CD14-positive monocyte (primary cell): ENCODE measurements around the gene NRN1L. TPM values are rescaled to one million over a fixed set of nuclear protein-coding genes. Genes with fewer than 3 reads are reported as not detected.
A peak's percentile ranks its signal among the peaks of the same experiment; 100 is the strongest.

Experiments used
- DNase-seq, 3 donors: peaks; one replicate each; pipeline ENCODE4 v3.0.0-alpha.2; 2011 to 2022
- H2AFZ ChIP-seq: 2 replicates; pipeline ENCODE4 v1.6.0; 2012; ENCODE audit warnings: mild to moderate bottlenecking, low read depth, low read length, inconsistent platforms; ENCODE audit not compliant: insufficient read depth, poor library complexity, severe bottlenecking
- H3K27ac ChIP-seq, 2 donors: 1 replicate in 1 of 2; 2 replicates in 1 of 2; pipeline ENCODE4 v1.5.1; 2012 to 2013; ENCODE audit warnings: low read length in 2 of 2, control low read depth in 1 of 2, inconsistent platforms in 1 of 2, low read depth in 1 of 2, mild to moderate bottlenecking in 1 of 2
- H3K27me3 ChIP-seq, 2 donors: one replicate each; pipeline versions ENCODE4 v1.6.0 to v1.6.1; 2011 to 2013; ENCODE audit warnings: low read length in 2 of 2; ENCODE audit not compliant: control insufficient read depth in 2 of 2, insufficient read depth in 2 of 2
- H3K36me3 ChIP-seq, 2 donors: replicated peaks in 1 of 2; 1 replicate in 1 of 2; 2 replicates in 1 of 2; pipeline versions ENCODE4 v1.5.1 to v1.6.1; 2012 to 2013; ENCODE audit warnings: low read length in 2 of 2, control low read depth in 1 of 2, inconsistent platforms in 1 of 2, mild to moderate bottlenecking in 1 of 2; ENCODE audit not compliant: insufficient read depth in 2 of 2, control insufficient read depth in 1 of 2
- H3K4me1 ChIP-seq, 2 donors: 1 replicate in 1 of 2; 2 replicates in 1 of 2; pipeline versions ENCODE4 v1.5.1 to v1.6.1; 2012 to 2013; ENCODE audit warnings: low read length in 2 of 2, control low read depth in 1 of 2, inconsistent platforms in 1 of 2, mild to moderate bottlenecking in 1 of 2, moderate library complexity in 1 of 2; ENCODE audit not compliant: insufficient read depth in 2 of 2, control insufficient read depth in 1 of 2
- H3K4me2 ChIP-seq: replicated peaks from 2 replicates; pipeline ENCODE3; 2012; ENCODE audit warnings: low read length, moderate library complexity, mild to moderate bottlenecking; ENCODE audit not compliant: poor library complexity, severe bottlenecking; ENCODE audit errors: extremely low read depth
- H3K4me3 ChIP-seq, 3 experiments: fragments of 200-600 bp in 1 of 3; sonication (generic) in 1 of 3; replicated peaks in 1 of 3; 1 replicate in 2 of 3; 2 replicates in 1 of 3; pipeline ENCODE4 v1.5.1; 2011 to 2013; ENCODE audit warnings: low read length in 3 of 3, mild to moderate bottlenecking in 3 of 3, control low read depth in 2 of 3, low read depth in 2 of 3, inconsistent platforms in 1 of 3, moderate library complexity in 1 of 3
- H3K79me2 ChIP-seq: 2 replicates; pipeline ENCODE4 v1.6.0; 2012; ENCODE audit warnings: mild to moderate bottlenecking, control low read depth, inconsistent platforms, low read length, moderate library complexity; ENCODE audit not compliant: insufficient read depth
- H3K9ac ChIP-seq: 2 replicates; pipeline ENCODE4 v1.6.0; 2017; ENCODE audit warnings: low read length, mild to moderate bottlenecking; ENCODE audit not compliant: insufficient read depth, poor library complexity, severe bottlenecking
- H3K9me3 ChIP-seq, 2 donors: replicated peaks in 1 of 2; 1 replicate in 1 of 2; 2 replicates in 1 of 2; pipeline versions ENCODE4 v1.5.1 to v1.6.1; 2012 to 2013; ENCODE audit warnings: low read length in 2 of 2, control low read depth in 1 of 2; ENCODE audit not compliant: control insufficient read depth in 1 of 2, insufficient read depth in 1 of 2
- H4K20me1 ChIP-seq: 2 replicates; pipeline ENCODE4 v1.6.0; 2012; ENCODE audit warnings: mild to moderate bottlenecking, low read length, control low read depth, moderate library complexity; ENCODE audit not compliant: insufficient read depth
- H3K27ac Mint-ChIP-seq, 7 donors: one replicate each; pipeline ENCODE4 v1.8.0; 2020; ENCODE audit warnings: mild to moderate bottlenecking in 7 of 7, mixed read lengths in 7 of 7, moderate library complexity in 6 of 7, inconsistent platforms in 2 of 7
- H3K27me3 Mint-ChIP-seq, 3 donors: one replicate each; pipeline ENCODE4 v1.8.0; 2021 to 2022; ENCODE audit warnings: low read depth in 3 of 3, mild to moderate bottlenecking in 3 of 3, mixed read lengths in 3 of 3, moderate library complexity in 3 of 3, inconsistent platforms in 1 of 3
- H3K36me3 Mint-ChIP-seq, 2 donors: one replicate each; pipeline ENCODE4 v1.8.0; 2020; ENCODE audit warnings: mixed read lengths in 2 of 2, inconsistent platforms in 1 of 2, mild to moderate bottlenecking in 1 of 2
- H3K4me1 Mint-ChIP-seq: one replicate; pipeline ENCODE4 v1.8.0; 2020; ENCODE audit warnings: mild to moderate bottlenecking, mixed read lengths
- H3K4me3 Mint-ChIP-seq, 2 donors: one replicate each; pipeline ENCODE4 v1.8.0; 2020; ENCODE audit warnings: mild to moderate bottlenecking in 2 of 2, mixed read lengths in 2 of 2, moderate library complexity in 1 of 2
- H3K9me3 Mint-ChIP-seq, 7 donors: one replicate each; pipeline ENCODE4 v1.8.0; 2020 to 2022; ENCODE audit warnings: mixed read lengths in 7 of 7, mild to moderate bottlenecking in 6 of 7, moderate library complexity in 6 of 7, inconsistent platforms in 2 of 7
- CTCF ChIP-seq: fragments of 200-600 bp; IDR thresholded peaks from one replicate; pipeline ENCODE4 v1.8.0; 2022; ENCODE audit warnings: antibody characterized with exemption, mild to moderate bottlenecking
- WGBS: methylation state at CpG from one replicate; pipeline ENCODE4 v1.1.5; 2013; ENCODE audit warnings: missing lambda C conversion rate; ENCODE audit not compliant: insufficient coverage; 5-methylcytosine and 5-hydroxymethylcytosine counted together
- intact Hi-C, 2 donors: fragments of 100-400 bp; cut with micrococcal nuclease; formaldehyde crosslinking; loops; one replicate each; pipeline versions ENCODE4 v1.15.0 to v1.15.1; 2023
- polyA plus RNA-seq, 3 donors: library from polyadenylated mRNA; depleted of rRNA in 1 of 3; unstranded in 2 of 3; stranded (reverse) in 1 of 3; fragments of 300-500 nt in 2 of 3; fragments of >200 nt in 1 of 3; fragmentation: Illumina TruSeq in 2 of 3; gene quantifications; 1 replicate in 2 of 3; 2 replicates in 1 of 3; pipeline ENCODE4 v1.2.3, GENCODE V29; 2012 to 2021

The NRN1L gene
- polyA plus RNA-seq, 3 donors: 0.50 to 3.6 TPM; not detected in 1

- Histone ChIP-seq H3K9me3 (no peaks in the 10 kb centered on the region), H3K36me3 (peaks cover 15 to 39% of the 10 kb centered on the region in 2 donors), H3K9ac (no peak overlapping the region), H3K4me3 (no peak overlapping the region), H3K27ac (no peak overlapping the region), H3K4me2 (no peak overlapping the region), H3K79me2 (peaks cover 57% of the 10 kb centered on the region), H3K4me1 (no peaks in the 10 kb centered on the region), H4K20me1 (peaks cover 57% of the 10 kb centered on the region), H3K27me3 (no peaks in the 10 kb centered on the region), H2AFZ (no peak overlapping the region)
- H3K4me1 Mint-ChIP-seq: peaks cover 3% of the 10 kb centered on the region
- peaks cover 18 to 45% of the 10 kb centered on the region in 2 donors for H3K36me3 Mint-ChIP-seq
- H3K27me3 Mint-ChIP-seq: peaks cover 0 to 1% (median 0%) of the 10 kb centered on the region in 3 donors
- intact Hi-C loops: no loop called here
- no peak for DNase-seq
- no peak overlapping the region for H3K27ac Mint-ChIP-seq
- peaks cover 0 to 3% (median 0%) of the 10 kb centered on the region in 7 donors for H3K9me3 Mint-ChIP-seq
- no peak overlapping the region for H3K4me3 Mint-ChIP-seq
- no peak for TF ChIP-seq CTCF
- no CpG with 5 or more reads among the region's 5 CpGs for WGBS
Measured at GRCh38 chr16:67901734-67902133, 17.0 kb downstream of the NRN1L start.

- Histone ChIP-seq H3K4me3 (no peak overlapping the region), H3K27me3 (no peaks in the 10 kb centered on the region), H3K9ac (no peak overlapping the region), H2AFZ (no peak overlapping the region), H3K27ac (no peak overlapping the region), H3K9me3 (no peaks in the 10 kb centered on the region), H3K4me1 (no peaks in the 10 kb centered on the region), H4K20me1 (peaks cover 51% of the 10 kb centered on the region), H3K79me2 (peaks cover 46% of the 10 kb centered on the region), H3K4me2 (no peak overlapping the region), H3K36me3 (peaks cover 18 to 39% of the 10 kb centered on the region in 2 donors)
- no peak overlapping the region for H3K4me3 Mint-ChIP-seq
- intact Hi-C loops: no loop called here
- 100% methylated on average over 1 of the region's 4 CpGs for WGBS
- H3K9me3 Mint-ChIP-seq: peaks cover 0 to 3% (median 0%) of the 10 kb centered on the region in 7 donors
- peak overlapping the region in 1 of 7 donors; percentile 17 for H3K27ac Mint-ChIP-seq
- TF ChIP-seq CTCF: no peak
- no peak for DNase-seq
- peaks cover 13 to 40% of the 10 kb centered on the region in 2 donors for H3K36me3 Mint-ChIP-seq
- H3K4me1 Mint-ChIP-seq: no peaks in the 10 kb centered on the region
- peaks cover 0 to 1% (median 0%) of the 10 kb centered on the region in 3 donors for H3K27me3 Mint-ChIP-seq
Measured at GRCh38 chr16:67902831-67903230, 18.1 kb downstream of the NRN1L start.
